ENCODE results near the gene ALDH3B1. TPM values are rescaled to one million over a fixed set of nuclear protein-coding genes. Genes with fewer than 3 reads are reported as not detected.

The ALDH3B1 gene
- total and polyA plus RNA-seq, 9 of the 15 experiments (the other 6 are each of a cell fraction or from before 2014, with no cell fraction given), result 0.01 to 0.35 (median 0.07) TPM; not detected in 2

GRCh38 chr11:68030318-68031143 lies 20.4 kb downstream of the ALDH3B1 start, which contains the start of gene NDUFS8 (continued):
- TF ChIP-seq AFF4 (CRISPR knock-in tag; IDR thresholded peaks at IDR 0.05) (peak; percentile 76; the same call in 1 of the 2 replicates), POLR3A (IDR thresholded peaks at IDR 0.05; ENCODE audit: borderline replicate concordance, extremely low read depth, insufficient read depth, insufficient read length) (no peak), ELK1 (CRISPR knock-in tag; IDR thresholded peaks at IDR 0.05) (no peak), GATAD2B (IDR thresholded peaks at IDR 0.05; ENCODE audit: borderline replicate concordance) (no peak), ZNF436 (CRISPR knock-in tag; IDR thresholded peaks at IDR 0.05) (no peak), CHD1 (IDR thresholded peaks at IDR 0.05; ENCODE audit: low read length) (no peak), UBTF (IDR thresholded peaks at IDR 0.05; ENCODE audit: borderline replicate concordance in 1 of 2, low read depth in 2 of 2, low read length in 2 of 2) (no peak), MBD1 (CRISPR knock-in tag; IDR thresholded peaks at IDR 0.05) (no peak), PRPF4 (IDR thresholded peaks at IDR 0.05; ENCODE audit: insufficient read depth, low read depth, low read length, poor library complexity, severe bottlenecking) (no peak), NFYB (IDR thresholded peaks at IDR 0.05; ENCODE audit: extremely low read depth, insufficient read length) (peak; percentile 69), ZEB2 (IDR thresholded peaks at IDR 0.05) (no peak), NFIC (IDR thresholded peaks at IDR 0.05) (no peak), RBM17 (IDR thresholded peaks at IDR 0.05; ENCODE audit: borderline replicate concordance, low read depth, low read length) (no peak), PATZ1 (CRISPR knock-in tag; IDR thresholded peaks at IDR 0.05; ENCODE audit: borderline replicate concordance) (no peak), GATA2 (CRISPR knock-in tag; IDR thresholded peaks at IDR 0.05) (no peak)

Measured in K562 (cell line).